GM23338 (cell line): Measurements from ENCODE around the gene CFAP100. TPM values are rescaled to one million over a fixed set of nuclear protein-coding genes. Genes with fewer than 3 reads are reported as not detected.

Experiments
- ATAC-seq: fragments of 200-7000 bp; cut with Tn5 transposase; 3 replicates; pipeline ENCODE4 v1.9.1; 2020
- DNase-seq: peaks from one replicate; pipeline ENCODE4 v3.0.0-alpha.2; 2015; ENCODE audit warnings: low spot score
- H2AFZ ChIP-seq: fragments of 200-600 bp; sonication (generic); 2 replicates; pipeline ENCODE4 v1.8.0; 2016; ENCODE audit warnings: antibody characterized with exemption, mild to moderate bottlenecking, moderate library complexity
- H3F3A ChIP-seq: fragments of 200-600 bp; sonication (generic); replicated peaks from 2 replicates; pipeline ENCODE4 v1.8.0; 2017; ENCODE audit warnings: antibody characterized with exemption, mixed run types, low read depth
- H3K27ac ChIP-seq: fragments of 200-600 bp; sonication (generic); 2 replicates; pipeline ENCODE4 v1.6.1; 2016; ENCODE audit warnings: low read depth
- H3K27me3 ChIP-seq: fragments of 200-600 bp; sonication (generic); 2 replicates; pipeline ENCODE4 v1.8.0; 2016; ENCODE audit warnings: mild to moderate bottlenecking, mixed run types, moderate library complexity; ENCODE audit not compliant: insufficient read depth
- H3K36me3 ChIP-seq: fragments of 200-600 bp; sonication (generic); 2 replicates; pipeline ENCODE4 v1.8.0; 2016; ENCODE audit warnings: mild to moderate bottlenecking; ENCODE audit not compliant: insufficient read depth
- H3K4me1 ChIP-seq: fragments of 200-600 bp; sonication (generic); 2 replicates; pipeline ENCODE4 v1.8.0; 2016; ENCODE audit warnings: mild to moderate bottlenecking, moderate library complexity; ENCODE audit not compliant: insufficient read depth
- H3K4me2 ChIP-seq: fragments of 200-600 bp; sonication (generic); 2 replicates; pipeline ENCODE4 v1.7.1; 2017; ENCODE audit warnings: mixed run types
- H3K4me3 ChIP-seq: fragments of 200-600 bp; sonication (generic); 2 replicates; pipeline ENCODE4 v1.6.1; 2016; ENCODE audit warnings: mixed run types
- H3K79me2 ChIP-seq: fragments of 200-600 bp; sonication (generic); replicated peaks from 2 replicates; pipeline ENCODE4 v1.8.0; 2017; ENCODE audit warnings: mild to moderate bottlenecking; ENCODE audit not compliant: insufficient read depth
- H3K9me2 ChIP-seq: fragments of 200-600 bp; sonication (generic); 2 replicates; pipeline ENCODE4 v1.8.0; 2017; ENCODE audit not compliant: insufficient read depth
- H4K20me1 ChIP-seq: fragments of 200-600 bp; sonication (generic); replicated peaks from 2 replicates; pipeline ENCODE4 v1.8.0; 2017; ENCODE audit warnings: mild to moderate bottlenecking; ENCODE audit not compliant: insufficient read depth
- H3K27ac Mint-ChIP-seq: 2 replicates; pipeline ENCODE4 v1.8.0; 2020; ENCODE audit warnings: inconsistent platforms, mild to moderate bottlenecking, moderate library complexity, mixed read lengths
- H3K27me3 Mint-ChIP-seq: 3 replicates; pipeline ENCODE4 v1.8.0; 2022; ENCODE audit warnings: low read depth, mild to moderate bottlenecking, moderate library complexity, mixed read lengths, inconsistent platforms; ENCODE audit not compliant: insufficient read depth, poor library complexity
- H3K36me3 Mint-ChIP-seq: 3 replicates; pipeline ENCODE4 v1.8.0; 2021; ENCODE audit warnings: low read depth, mild to moderate bottlenecking, inconsistent platforms, moderate library complexity, mixed read lengths
- H3K4me1 Mint-ChIP-seq: 3 replicates; pipeline ENCODE4 v1.8.0; 2020; ENCODE audit warnings: mild to moderate bottlenecking, inconsistent platforms, mixed read lengths
- H3K4me3 Mint-ChIP-seq: 3 replicates; pipeline ENCODE4 v1.8.0; 2021; ENCODE audit warnings: moderate library complexity, mild to moderate bottlenecking, inconsistent platforms, mixed read lengths
- H3K9me3 Mint-ChIP-seq: 3 replicates; pipeline ENCODE4 v1.8.0; 2020; ENCODE audit warnings: moderate library complexity, mild to moderate bottlenecking, inconsistent platforms, mixed read lengths
- CREB1 ChIP-seq: fragments of 250-450 bp; sonication (Bioruptor Pico); IDR thresholded peaks from 2 replicates; pipeline ENCODE4 v1.5.0; 2020; ENCODE audit warnings: low read depth, mild to moderate bottlenecking, moderate library complexity
- CTCF ChIP-seq, 2 experiments: fragments of 200-600 bp in 1 of 2; sonication (generic) in 1 of 2; conservative IDR thresholded peaks; 2 replicates each; pipeline versions ENCODE4 v1.5.1 to v1.6.1; 2016 to 2017; ENCODE audit warnings: antibody characterized with exemption in 2 of 2, low read depth in 2 of 2, mild to moderate bottlenecking in 2 of 2, moderate library complexity in 1 of 2
- EZH2 ChIP-seq: fragments of 200-600 bp; sonication (generic); IDR thresholded peaks from one replicate; pipeline ENCODE4 v1.8.0; 2017; ENCODE audit warnings: antibody characterized with exemption, mild to moderate bottlenecking, low read depth; ENCODE audit not compliant: unreplicated experiment
- EZH2phosphoT487 ChIP-seq: fragments of 200-600 bp; sonication (generic); IDR thresholded peaks from one replicate; pipeline ENCODE4 v1.8.1; 2018; ENCODE audit warnings: antibody characterized with exemption; ENCODE audit not compliant: unreplicated experiment
- NANOG ChIP-seq: IDR thresholded peaks from 2 replicates; pipeline ENCODE4 v1.6.1; 2016; ENCODE audit warnings: antibody characterized with exemption, borderline replicate concordance
- POLR2AphosphoS5 ChIP-seq: IDR thresholded peaks from 2 replicates; pipeline ENCODE4 v1.6.1; 2016; ENCODE audit warnings: antibody characterized with exemption, low read depth
- REST ChIP-seq: IDR thresholded peaks from one replicate; pipeline ENCODE4 v1.6.1; 2018; ENCODE audit warnings: antibody characterized with exemption; ENCODE audit not compliant: unreplicated experiment
- ZNF114 ChIP-seq: fragments of 250-450 bp; sonication (Bioruptor Pico); IDR thresholded peaks from 2 replicates; pipeline ENCODE4 v1.5.0; 2020; ENCODE audit warnings: mild to moderate bottlenecking, moderate library complexity
- ZNF331 ChIP-seq: fragments of 250-450 bp; sonication (Bioruptor Pico); IDR thresholded peaks from 2 replicates; pipeline ENCODE4 v1.5.0; 2020; ENCODE audit warnings: low read depth, mild to moderate bottlenecking, moderate library complexity
- ZNF462 ChIP-seq: fragments of 250-450 bp; sonication (Bioruptor Pico); IDR thresholded peaks from 2 replicates; pipeline ENCODE4 v1.5.0; 2020; ENCODE audit warnings: mild to moderate bottlenecking, moderate library complexity
- polyA plus RNA-seq: library from polyadenylated mRNA; unstranded; fragments of >200 nt; fragmentation: Nextera tagmentation; extraction: Ambion mirVana; gene quantifications from 2 replicates; pipeline ENCODE4 v1.2.1, GENCODE V29; 2016
- total RNA-seq: library from RNA; depleted of rRNA; stranded (reverse); fragments of >200 nt; shearing (Covaris generic); gene quantifications from 2 replicates; pipeline ENCODE4 v1.2.3, GENCODE V29; 2014

CFAP100 gene
- total and polyA plus RNA-seq, 2 experiments from 2014 or later = 0.07 TPM; not detected in 1

GRCh38 chr3:126438746-126439145 is 44.0 kb downstream of the CFAP100 start:
- H3K9me3 Mint-ChIP-seq = no peaks in the 10 kb centered on the region
- Histone ChIP-seq H3K4me1 (no peaks in the 10 kb centered on the region), H3K27ac (no peak overlapping the region), H2AFZ (no peak overlapping the region), H3K9me2 (no peaks in the 10 kb centered on the region), H3F3A (no peaks in the 10 kb centered on the region), H3K79me2 (no peaks in the 10 kb centered on the region), H3K4me3 (no peak overlapping the region), H4K20me1 (no peaks in the 10 kb centered on the region), H3K27me3 (no peaks in the 10 kb centered on the region), H3K36me3 (no peaks in the 10 kb centered on the region), H3K4me2 (no peak overlapping the region)
- no peak for ATAC-seq
- peaks cover 21% of the 10 kb centered on the region for H3K36me3 Mint-ChIP-seq
- peaks cover 35% of the 10 kb centered on the region for H3K4me1 Mint-ChIP-seq
- no peak overlapping the region; the same call in 1 of the 2 replicates for H3K27ac Mint-ChIP-seq
- peaks cover 3% of the 10 kb centered on the region for H3K27me3 Mint-ChIP-seq
- H3K4me3 Mint-ChIP-seq = no peak overlapping the region
- DNase-seq = no peak
- no peak for TF ChIP-seq EZH2
- TF ChIP-seq EZH2phosphoT487 = no peak
- no peak for TF ChIP-seq ZNF462 (CRISPR knock-in tag)
- TF ChIP-seq ZNF114 (CRISPR knock-in tag) = no peak
- TF ChIP-seq REST = no peak
- TF ChIP-seq CTCF (conservative IDR thresholded peaks at IDR 0.05; ENCODE audit: low read depth in 2 of 2) = no peak
- no peak for TF ChIP-seq NANOG
- no peak for TF ChIP-seq ZNF331 (CRISPR knock-in tag)
- TF ChIP-seq CREB1 (CRISPR knock-in tag) = no peak
- no peak for TF ChIP-seq POLR2AphosphoS5
